HG02885 (cell line): ENCODE measurements around the gene ISG15.
A peak's percentile ranks its signal among the peaks of the same experiment; 100 is the strongest.
"Not testable (repeated sequence)": the region's sequence is repeated elsewhere in the genome, so short reads cannot be mapped to it uniquely, and the experiment has no call there.

Source experiments
- ATAC-seq: cut with Tn5 transposase; IDR thresholded peaks from one replicate; pipeline ENCODE4 v1.9.1; 2021; ENCODE audit warnings: mild to moderate bottlenecking; ENCODE audit not compliant: unreplicated experiment, poor library complexity

Gene ISG15

GRCh38 chr1:1024771-1025699, 11.7 kb downstream of the ISG15 start:
- ATAC-seq = no peak

GRCh38 chr1:1025730-1026129, 12.4 kb downstream of the ISG15 start:
- no peak for ATAC-seq

- no peak for ATAC-seq
These were observed 13.5 kb downstream of the ISG15 start for GRCh38 chr1:1026599-1027413.

- no peak for ATAC-seq
These were observed 14.5 kb downstream of the ISG15 start for GRCh38 chr1:1027791-1028190.

GRCh38 chr1:1030867-1031658, 17.8 kb downstream of the ISG15 start:
- ATAC-seq = not testable (repeated sequence)

GRCh38 chr1:1031659-1032235, 18.4 kb downstream of the ISG15 start:
- no peak for ATAC-seq

- ATAC-seq = peak; percentile 17
These were observed 19.1 kb downstream of the ISG15 start for GRCh38 chr1:1032424-1032823.

- ATAC-seq = peak; percentile 88
These were observed 19.8 kb downstream of the ISG15 start for GRCh38 chr1:1033009-1033587.

GRCh38 chr1:1033731-1034438, 20.6 kb downstream of the ISG15 start:
- no peak for ATAC-seq

- no peak for ATAC-seq
These were observed 21.1 kb downstream of the ISG15 start for GRCh38 chr1:1034439-1034781.

- no peak for ATAC-seq
These were observed 22.1 kb downstream of the ISG15 start for GRCh38 chr1:1035291-1035943.

- no peak for ATAC-seq
These were observed 24.4 kb downstream of the ISG15 start for GRCh38 chr1:1037366-1038327.

- peak; percentile 65 for ATAC-seq
These were observed 25.4 kb downstream of the ISG15 start for GRCh38 chr1:1038694-1039093.

- ATAC-seq = peak; percentile 10
These were observed 26.0 kb downstream of the ISG15 start for GRCh38 chr1:1039145-1039910.

- peak; percentile 57 for ATAC-seq
These were observed 27.0 kb downstream of the ISG15 start for GRCh38 chr1:1040004-1040991.

- ATAC-seq = no peak
These were observed 27.8 kb downstream of the ISG15 start for GRCh38 chr1:1041092-1041523.
